Bronchial epithelial cell (primary cell): ENCODE measurements around the gene F2R. TPM values are rescaled to one million over a fixed set of nuclear protein-coding genes. Genes with fewer than 3 reads are reported as not detected.

Experiments used
- DNase-seq: peaks from one replicate; pipeline ENCODE4 v3.0.0-alpha.2; 2010; ENCODE audit warnings: low read depth
- FAIRE-seq: peaks from 2 replicates; lab custom pipeline; 2011; peaks lifted over from hg19 to GRCh38; lab: Jason Lieb, UNC
- H3K27me3 ChIP-seq: 2 replicates; pipeline ENCODE4 v1.5.1; 2011; ENCODE audit warnings: low read length; ENCODE audit not compliant: control insufficient read depth, insufficient read depth
- H3K36me3 ChIP-seq: 2 replicates; pipeline ENCODE4 v1.5.1; 2011; ENCODE audit warnings: low read length; ENCODE audit not compliant: control insufficient read depth, insufficient read depth
- H3K4me3 ChIP-seq: 2 replicates; pipeline ENCODE4 v1.5.1; 2011; ENCODE audit warnings: mild to moderate bottlenecking, low read depth, low read length, control low read depth
- total RNA-seq: library from RNA; depleted of rRNA; stranded (reverse); fragments of >200 nt; gene quantifications from 2 replicates; pipeline ENCODE4 v1.2.1, GENCODE V29; 2014
- TF ChIP-seq, protein P1 (sequence below): IDR thresholded peaks from 2 replicates; pipeline ENCODE4 v1.5.1; 2011; ENCODE audit warnings: mild to moderate bottlenecking, moderate library complexity, low read length, control low read depth, inconsistent platforms; ENCODE audit not compliant: insufficient read depth, severe bottlenecking

The F2R gene
- total RNA-seq, 1 donor from 2014 or later: 12.1 TPM

DNA sequence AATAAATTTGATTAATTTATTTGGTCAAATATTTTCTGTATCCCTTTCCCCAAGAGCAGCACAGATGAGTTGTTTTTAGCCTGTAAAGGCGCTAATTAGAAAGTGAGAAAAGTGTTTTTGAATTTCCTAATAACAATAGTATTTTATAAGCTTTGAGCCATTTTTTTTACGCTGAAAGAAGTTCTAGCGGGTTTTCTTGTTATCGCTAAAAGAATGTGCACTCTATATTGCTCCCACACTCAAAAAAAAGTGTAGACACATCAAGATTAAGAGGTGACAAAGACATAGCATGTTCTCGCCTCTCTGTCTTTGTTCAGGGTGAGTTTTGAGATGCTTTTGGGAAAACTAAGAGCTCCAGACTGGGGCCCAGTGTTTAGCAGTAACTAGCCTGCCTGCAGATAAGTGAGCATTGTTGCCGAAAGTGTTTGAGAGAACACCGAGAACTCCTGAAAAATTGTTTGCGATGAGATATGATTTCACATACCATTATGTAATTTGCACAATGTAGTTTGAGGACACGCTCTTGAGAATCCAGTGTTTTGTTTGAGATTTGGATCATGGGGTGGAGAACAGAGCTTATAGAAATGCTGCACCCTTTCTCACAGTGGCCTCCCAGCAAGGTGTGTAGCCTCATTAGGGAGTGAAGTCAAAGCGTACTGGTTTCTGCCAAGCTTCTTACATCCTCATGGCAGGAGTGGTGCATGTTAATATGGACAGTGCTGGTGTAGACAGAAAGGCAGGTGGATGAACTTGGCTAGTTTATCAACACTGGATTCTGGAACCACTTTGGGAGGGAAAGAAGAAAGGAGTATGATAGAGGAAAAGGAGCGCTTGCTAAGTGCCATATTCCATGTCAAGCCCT is 1.5 kb downstream of the F2R start:
- DNase-seq: no peak
- TF ChIP-seq, protein P1, sequence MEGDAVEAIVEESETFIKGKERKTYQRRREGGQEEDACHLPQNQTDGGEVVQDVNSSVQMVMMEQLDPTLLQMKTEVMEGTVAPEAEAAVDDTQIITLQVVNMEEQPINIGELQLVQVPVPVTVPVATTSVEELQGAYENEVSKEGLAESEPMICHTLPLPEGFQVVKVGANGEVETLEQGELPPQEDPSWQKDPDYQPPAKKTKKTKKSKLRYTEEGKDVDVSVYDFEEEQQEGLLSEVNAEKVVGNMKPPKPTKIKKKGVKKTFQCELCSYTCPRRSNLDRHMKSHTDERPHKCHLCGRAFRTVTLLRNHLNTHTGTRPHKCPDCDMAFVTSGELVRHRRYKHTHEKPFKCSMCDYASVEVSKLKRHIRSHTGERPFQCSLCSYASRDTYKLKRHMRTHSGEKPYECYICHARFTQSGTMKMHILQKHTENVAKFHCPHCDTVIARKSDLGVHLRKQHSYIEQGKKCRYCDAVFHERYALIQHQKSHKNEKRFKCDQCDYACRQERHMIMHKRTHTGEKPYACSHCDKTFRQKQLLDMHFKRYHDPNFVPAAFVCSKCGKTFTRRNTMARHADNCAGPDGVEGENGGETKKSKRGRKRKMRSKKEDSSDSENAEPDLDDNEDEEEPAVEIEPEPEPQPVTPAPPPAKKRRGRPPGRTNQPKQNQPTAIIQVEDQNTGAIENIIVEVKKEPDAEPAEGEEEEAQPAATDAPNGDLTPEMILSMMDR: no peak
- H3K4me3 ChIP-seq: peak overlapping the region; percentile 82
- no peaks in the 10 kb centered on the region for H3K27me3 ChIP-seq
- no peak for FAIRE-seq
- no peaks in the 10 kb centered on the region for H3K36me3 ChIP-seq

DNA sequence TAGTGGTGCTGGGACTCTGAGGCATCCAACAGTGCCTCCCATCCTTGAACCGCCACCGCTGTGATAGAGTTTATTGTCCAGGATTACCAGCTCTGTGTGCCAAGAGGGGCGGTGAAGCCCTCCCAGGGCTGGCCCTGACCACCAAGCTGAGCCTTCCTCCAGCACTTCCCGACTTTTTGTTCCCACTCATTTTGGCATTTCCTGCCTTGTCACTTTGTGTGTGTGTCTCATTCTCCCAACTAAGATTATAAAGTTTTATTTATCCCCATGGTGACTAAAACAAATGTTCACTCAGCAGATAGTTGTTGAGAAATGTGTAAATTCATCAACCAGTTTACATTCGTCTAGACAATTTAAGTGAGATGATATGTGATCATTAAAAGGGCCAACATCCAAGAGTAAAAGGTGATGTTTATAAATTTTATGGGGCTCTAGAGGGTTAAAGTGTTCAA is 2.5 kb downstream of the F2R start:
- TF ChIP-seq, protein P1: no peak
- DNase-seq (no peak), FAIRE-seq (no peak)
- Histone ChIP-seq H3K36me3 (no peaks in the 10 kb centered on the region), H3K4me3 (no peak overlapping the region), H3K27me3 (no peaks in the 10 kb centered on the region)

DNA sequence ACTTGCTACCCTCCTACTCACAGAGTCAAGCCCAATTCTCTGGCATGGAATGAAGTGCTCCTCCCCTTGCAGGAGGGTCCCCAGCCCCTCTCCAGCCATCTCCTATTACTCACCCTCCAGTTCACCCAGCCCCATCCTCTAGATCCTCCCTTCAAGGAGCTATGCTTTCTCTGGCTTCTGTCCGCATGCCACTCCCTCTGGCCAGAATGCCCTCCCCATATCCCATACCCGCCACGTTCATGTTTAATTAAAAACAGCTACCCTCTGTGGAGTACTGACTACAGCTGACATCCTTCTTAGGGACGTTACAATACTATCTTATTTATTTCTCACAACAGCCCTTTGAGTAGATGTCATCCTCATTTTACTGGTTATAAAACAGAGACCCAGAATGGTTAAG is 3.0 kb downstream of the F2R start:
- no peak for FAIRE-seq
- DNase-seq: no peak
- Histone ChIP-seq H3K4me3 (no peak overlapping the region), H3K36me3 (no peaks in the 10 kb centered on the region), H3K27me3 (no peaks in the 10 kb centered on the region)
- TF ChIP-seq, protein P1: no peak

DNA sequence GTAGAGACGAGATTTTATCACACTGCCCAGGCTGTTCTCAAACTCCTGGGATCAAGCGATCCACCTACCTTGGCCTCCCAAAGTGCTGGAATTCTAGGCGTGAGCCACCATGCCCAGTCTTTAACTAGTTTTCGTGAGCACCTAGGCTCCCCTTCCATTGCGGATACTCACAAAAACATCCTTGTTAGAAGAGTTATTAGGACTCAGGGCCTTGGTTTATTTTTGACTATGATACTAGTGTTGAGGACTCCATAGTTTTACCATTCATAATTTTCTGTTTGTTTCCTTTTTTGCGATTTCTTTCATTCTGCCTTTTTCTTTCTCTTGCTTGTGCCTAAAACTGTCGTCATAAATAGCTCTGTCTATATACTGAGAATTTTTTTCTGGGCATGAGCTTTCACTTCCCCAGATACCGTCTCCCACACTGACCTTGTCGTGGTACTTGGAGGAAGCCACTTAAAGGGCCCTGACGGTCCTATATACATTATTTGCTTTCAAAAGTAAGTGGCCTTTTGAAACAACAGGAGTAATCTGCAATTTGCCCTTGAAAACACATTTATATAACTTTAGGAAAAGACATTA is 5.2 kb downstream of the F2R start:
- TF ChIP-seq, protein P1: no peak
- DNase-seq (no peak), FAIRE-seq (no peak)
- Histone ChIP-seq H3K27me3 (no peaks in the 10 kb centered on the region), H3K36me3 (no peaks in the 10 kb centered on the region), H3K4me3 (no peak overlapping the region)

DNA sequence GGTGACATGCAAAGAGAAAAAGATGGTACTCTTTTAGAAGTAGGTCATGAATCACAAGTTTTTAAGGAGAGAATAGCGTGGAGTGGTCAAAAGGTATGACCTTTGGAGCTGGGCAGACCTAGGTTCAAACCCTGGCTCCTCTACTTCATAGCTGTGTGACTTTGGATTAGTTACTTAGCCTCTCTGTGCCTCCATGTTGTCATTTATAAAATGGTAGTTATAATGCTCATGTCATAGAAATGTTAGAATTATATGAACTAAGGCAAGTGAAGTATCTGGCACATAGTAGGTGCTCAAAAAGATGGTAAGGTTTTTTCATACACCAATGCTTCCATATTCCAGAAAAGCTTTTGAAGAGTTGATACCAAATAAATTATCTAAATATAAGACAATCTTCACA is 7.3 kb downstream of the F2R start:
- TF ChIP-seq, protein P1: no peak
- DNase-seq (no peak), FAIRE-seq (no peak)
- no peaks in the 10 kb centered on the region for H3K27me3 ChIP-seq
- no peak overlapping the region for H3K4me3 ChIP-seq
- no peaks in the 10 kb centered on the region for H3K36me3 ChIP-seq
